ENCODE data around the gene UPK2.
A peak's percentile ranks its signal among the peaks of the same experiment; 100 is the strongest.

The UPK2 gene

DNA sequence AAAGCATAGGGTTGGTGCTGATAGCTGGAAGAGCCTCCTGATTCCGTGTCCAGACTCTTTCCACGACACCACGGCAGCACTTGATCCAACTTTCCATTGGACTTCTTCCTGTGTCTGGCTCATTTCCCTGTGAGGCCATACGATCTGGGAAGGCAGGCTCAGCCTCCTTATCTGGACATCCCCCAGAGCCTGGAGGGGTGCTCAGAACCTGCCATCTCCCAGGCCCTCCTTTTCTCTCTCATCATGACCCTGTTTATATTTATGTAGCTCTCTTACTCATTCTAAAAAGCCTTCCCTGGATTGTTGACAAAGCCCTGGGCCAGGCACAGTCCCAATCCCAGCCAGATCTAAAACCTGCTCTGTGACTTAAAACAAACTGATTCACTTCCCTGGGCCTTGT lies 22.6 kb upstream of the UPK2 start:
- peak overlapping the region; percentile 56 for H3K27ac ChIP-seq
- TF ChIP-seq ZFX (IDR thresholded peaks at IDR 0.05): no peak
- TF ChIP-seq, protein P1, sequence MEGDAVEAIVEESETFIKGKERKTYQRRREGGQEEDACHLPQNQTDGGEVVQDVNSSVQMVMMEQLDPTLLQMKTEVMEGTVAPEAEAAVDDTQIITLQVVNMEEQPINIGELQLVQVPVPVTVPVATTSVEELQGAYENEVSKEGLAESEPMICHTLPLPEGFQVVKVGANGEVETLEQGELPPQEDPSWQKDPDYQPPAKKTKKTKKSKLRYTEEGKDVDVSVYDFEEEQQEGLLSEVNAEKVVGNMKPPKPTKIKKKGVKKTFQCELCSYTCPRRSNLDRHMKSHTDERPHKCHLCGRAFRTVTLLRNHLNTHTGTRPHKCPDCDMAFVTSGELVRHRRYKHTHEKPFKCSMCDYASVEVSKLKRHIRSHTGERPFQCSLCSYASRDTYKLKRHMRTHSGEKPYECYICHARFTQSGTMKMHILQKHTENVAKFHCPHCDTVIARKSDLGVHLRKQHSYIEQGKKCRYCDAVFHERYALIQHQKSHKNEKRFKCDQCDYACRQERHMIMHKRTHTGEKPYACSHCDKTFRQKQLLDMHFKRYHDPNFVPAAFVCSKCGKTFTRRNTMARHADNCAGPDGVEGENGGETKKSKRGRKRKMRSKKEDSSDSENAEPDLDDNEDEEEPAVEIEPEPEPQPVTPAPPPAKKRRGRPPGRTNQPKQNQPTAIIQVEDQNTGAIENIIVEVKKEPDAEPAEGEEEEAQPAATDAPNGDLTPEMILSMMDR (conservative IDR thresholded peaks at IDR 0.05): no peak

DNA sequence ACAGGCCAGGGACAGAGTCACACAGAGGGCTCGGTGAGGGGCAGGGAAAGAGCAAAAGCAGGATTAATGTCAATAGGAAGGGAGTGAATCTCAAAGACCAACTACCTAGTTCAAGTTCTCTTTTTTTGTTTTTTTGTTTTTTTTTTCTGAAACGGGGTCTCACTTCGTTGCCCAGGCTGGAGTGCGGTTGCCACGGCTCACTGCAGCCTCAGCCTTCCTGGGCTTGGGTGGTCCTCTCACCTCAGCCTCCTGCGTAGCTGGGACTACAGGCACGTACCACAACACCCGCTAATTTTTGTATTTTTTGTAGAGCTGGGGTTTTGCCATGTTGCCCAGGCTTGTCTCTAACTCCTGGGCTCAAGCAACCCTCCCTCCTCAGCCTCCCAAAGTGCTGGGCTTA lies 20.7 kb upstream of the UPK2 start:
- H3K27ac ChIP-seq: no peak overlapping the region
- TF ChIP-seq ZFX (IDR thresholded peaks at IDR 0.05): no peak
- TF ChIP-seq, protein P1 (conservative IDR thresholded peaks at IDR 0.05): no peak

DNA sequence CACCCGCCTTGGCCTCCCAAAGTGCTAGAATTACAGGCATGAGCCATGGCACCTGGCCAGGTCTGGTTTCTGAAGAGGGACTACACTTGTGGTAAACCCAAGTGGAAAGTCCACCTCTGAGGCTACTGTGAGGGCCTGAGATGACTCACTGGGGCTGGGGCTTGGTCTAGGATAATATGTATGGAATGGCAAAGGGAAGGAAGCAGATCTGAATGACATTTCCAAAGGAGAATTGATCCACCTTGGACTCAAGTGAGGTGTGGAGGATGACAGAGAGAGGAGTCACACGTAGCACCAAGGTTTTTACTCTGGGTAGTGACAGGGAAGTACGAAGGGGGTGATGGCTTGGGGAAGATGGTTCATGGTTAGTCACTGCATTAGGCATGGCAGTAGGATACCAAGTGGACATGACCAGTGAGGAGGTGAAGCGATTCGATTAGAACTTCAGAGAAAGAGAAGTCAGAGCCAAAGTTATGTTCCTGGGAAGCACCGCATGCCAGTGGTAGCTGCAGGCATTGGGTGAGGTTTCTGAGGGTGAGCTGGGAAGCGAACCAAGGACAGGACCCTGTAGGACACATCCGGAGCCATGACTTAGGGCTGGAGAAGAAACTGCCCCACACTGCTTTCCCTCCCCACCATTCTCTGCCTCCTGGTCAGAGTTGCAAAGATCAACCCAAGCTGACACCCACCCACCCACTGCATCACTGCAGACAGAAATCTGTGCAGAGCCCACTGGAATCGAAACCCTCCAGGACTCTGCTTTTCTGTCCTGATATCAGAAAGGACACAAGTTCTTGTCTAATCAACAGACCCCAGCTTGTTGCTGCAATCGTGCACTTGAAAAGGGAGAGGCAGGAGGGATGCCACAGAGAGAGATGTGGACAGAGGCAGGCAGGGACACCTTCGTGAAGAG lies 17.4 kb upstream of the UPK2 start:
- TF ChIP-seq, protein P1 (conservative IDR thresholded peaks at IDR 0.05): no peak
- TF ChIP-seq ZFX (IDR thresholded peaks at IDR 0.05): no peak
- H3K27ac ChIP-seq: no peak overlapping the region

DNA sequence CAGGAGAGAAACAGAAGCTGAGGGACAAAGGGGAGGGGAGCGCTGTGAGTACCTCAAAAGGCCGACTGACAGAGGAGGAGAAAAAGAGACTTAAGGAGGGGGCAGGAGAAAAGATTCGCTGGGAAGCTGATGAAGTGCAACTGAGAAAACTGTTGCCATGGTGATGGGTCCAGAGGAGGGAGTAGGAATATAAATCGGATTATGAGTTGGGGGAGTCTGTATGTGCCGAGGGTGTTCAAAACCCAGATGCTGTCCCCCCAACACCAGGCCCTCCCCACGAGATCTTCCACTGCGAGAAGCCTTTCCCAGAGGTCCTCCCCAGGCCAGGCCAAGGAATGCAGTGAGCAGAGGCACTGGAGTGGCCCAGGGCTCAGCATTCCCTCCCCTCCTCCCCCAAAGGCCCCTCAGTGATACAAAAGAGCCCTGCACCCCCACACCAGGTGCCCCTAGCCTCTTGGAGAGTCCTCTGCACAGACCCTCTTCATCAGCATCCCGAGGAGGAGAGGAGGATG lies 16.6 kb upstream of the UPK2 start:
- H3K27ac ChIP-seq: no peak overlapping the region
- TF ChIP-seq, protein P1 (conservative IDR thresholded peaks at IDR 0.05): no peak
- TF ChIP-seq ZFX (IDR thresholded peaks at IDR 0.05): no peak

DNA sequence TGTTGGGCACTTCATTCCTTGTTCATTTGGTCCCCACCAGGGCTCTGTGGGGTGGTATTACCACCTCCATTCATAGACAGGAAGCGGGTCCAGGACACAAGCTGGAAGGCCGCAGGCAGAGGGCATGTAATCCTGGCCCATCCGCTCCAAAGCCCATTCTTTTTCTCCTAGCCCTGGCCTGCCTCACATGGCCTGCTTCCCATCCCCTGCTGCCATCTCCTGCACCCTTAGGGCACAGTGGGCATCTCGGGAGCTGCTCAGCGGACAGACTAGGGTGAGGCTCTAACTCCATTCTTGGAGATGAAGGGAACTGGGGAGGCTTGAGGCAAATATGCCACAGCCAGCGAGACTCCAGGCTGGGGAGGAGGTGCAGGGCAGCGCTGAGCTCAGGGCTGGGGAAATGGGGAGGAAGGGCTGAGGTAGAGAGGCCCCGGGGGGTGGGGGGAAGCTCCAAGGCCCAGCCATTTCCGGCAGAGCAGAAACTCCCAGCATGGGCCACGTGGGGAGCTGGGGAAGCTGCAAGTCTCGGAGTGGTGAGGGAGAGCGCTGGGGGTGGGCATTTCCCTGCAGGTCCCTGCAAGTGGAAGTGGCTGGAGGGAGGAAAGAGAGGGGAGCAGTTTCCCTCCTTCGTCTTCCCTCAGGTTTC lies 16.0 kb upstream of the UPK2 start:
- no peak for TF ChIP-seq ZFX (IDR thresholded peaks at IDR 0.05)
- TF ChIP-seq, protein P1 (conservative IDR thresholded peaks at IDR 0.05): no peak
- H3K27ac ChIP-seq: no peak overlapping the region

DNA sequence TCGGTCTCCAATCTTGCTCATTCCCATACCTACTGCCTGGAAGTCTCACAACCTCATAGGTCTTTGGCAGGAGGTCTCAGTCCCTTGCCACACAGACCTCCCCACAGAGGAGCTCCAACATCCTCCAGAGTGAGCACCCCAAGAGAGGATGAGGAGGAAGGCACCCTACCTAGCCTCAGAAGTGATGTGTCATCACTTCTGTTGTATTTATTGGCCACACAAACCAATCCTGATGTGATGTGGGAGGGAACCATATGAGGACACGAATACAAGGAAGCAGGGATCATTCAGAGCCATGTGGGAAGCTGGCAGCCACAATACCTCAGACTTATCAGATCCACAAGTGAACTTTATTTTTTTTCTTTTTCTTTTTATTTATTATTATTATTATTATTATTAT lies 9.0 kb upstream of the UPK2 start:
- TF ChIP-seq, protein P1 (conservative IDR thresholded peaks at IDR 0.05): no peak
- no peak for TF ChIP-seq ZFX (IDR thresholded peaks at IDR 0.05)
- H3K27ac ChIP-seq: no peak overlapping the region

DNA sequence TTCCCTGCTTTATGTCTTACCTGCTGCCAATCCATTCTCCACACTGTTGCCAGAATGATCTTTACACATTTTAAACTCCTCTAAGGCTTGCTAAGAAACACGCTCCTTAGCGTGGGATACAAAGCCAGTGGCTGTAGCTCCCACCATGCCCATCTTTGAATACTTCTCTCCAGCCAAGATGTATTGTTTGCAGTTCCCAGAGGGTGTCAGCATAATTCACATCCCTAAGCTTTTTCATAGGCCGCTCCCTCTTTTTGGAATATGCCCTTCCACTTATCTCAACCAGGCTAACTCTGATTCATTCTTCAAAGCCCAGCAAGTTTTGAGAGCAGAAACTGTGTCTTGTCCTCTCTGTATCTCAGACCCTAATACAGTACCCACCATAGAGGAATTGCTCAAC lies 8.1 kb upstream of the UPK2 start:
- TF ChIP-seq, protein P1 (conservative IDR thresholded peaks at IDR 0.05): no peak
- no peak for TF ChIP-seq ZFX (IDR thresholded peaks at IDR 0.05)

More for the DNA sequence above, 8.1 kb upstream of the UPK2 start:
- no peak overlapping the region for H3K27ac ChIP-seq

All from C4-2B (cell line).